Measurements from ENCODE around the gene STX1B.
A peak's percentile ranks its signal among the peaks of the same experiment; 100 is the strongest.
"Not testable (repeated sequence)": the region's sequence is repeated elsewhere in the genome, so short reads cannot be mapped to it uniquely, and the experiment has no call there.

STX1B gene

GRCh38 chr16:30953111-30953510 lies 57.3 kb downstream of the STX1B start:
- no peak for DNase-seq

GRCh38 chr16:30951750-30952149 lies 58.7 kb downstream of the STX1B start:
- DNase-seq: no peak

GRCh38 chr16:30951193-30951592 lies 59.2 kb downstream of the STX1B start:
- DNase-seq: no peak

GRCh38 chr16:30950516-30951065 lies 59.8 kb downstream of the STX1B start:
- no peak for DNase-seq

GRCh38 chr16:30949650-30950515 lies 60.6 kb downstream of the STX1B start:
- peak in 21 of 51 donors; percentile 7 to 44 (median 20) for DNase-seq

- DNase-seq: peak in 45 of 51 donors; percentile 20 to 78 (median 61)
These were observed 61.5 kb downstream of the STX1B start, which contains the start of gene ORAI3 for GRCh38 chr16:30948667-30949649. Gene ORAI3 (plus strand): TSS chr16:30949068. CDS start chr16:30949290, 222 bp downstream.

GRCh38 chr16:30947859-30948666 lies 62.4 kb downstream of the STX1B start:
- DNase-seq: peak; percentile 34 to 97 (median 86)

- no peak for DNase-seq
These were observed 62.9 kb downstream of the STX1B start for GRCh38 chr16:30947541-30947858.

- DNase-seq: no peak
These were observed 63.5 kb downstream of the STX1B start for GRCh38 chr16:30946671-30947540.

GRCh38 chr16:30944352-30944751 lies 66.1 kb downstream of the STX1B start:
- DNase-seq: no peak

GRCh38 chr16:30942426-30942806 lies 68.0 kb downstream of the STX1B start:
- no peak for DNase-seq

- DNase-seq: peak in 28 of 51 donors; percentile 11 to 62 (median 40)
These were observed 68.6 kb downstream of the STX1B start for GRCh38 chr16:30941600-30942425.

GRCh38 chr16:30939571-30939970 lies 70.9 kb downstream of the STX1B start:
- DNase-seq: not testable (repeated sequence)
